OCI-LY1 (cell line): ENCODE results near the gene NELFCD.

Experiments
- CTCF ChIP-seq: fragments of 200-600 bp; sonication (generic), shearing (Covaris generic); IDR thresholded peaks from 2 replicates; pipeline ENCODE4 v1.5.1; 2017; ENCODE audit warnings: mild to moderate bottlenecking, antibody characterized with exemption, low read length, moderate library complexity, mixed read lengths
- EZH2 ChIP-seq: fragments of 200-600 bp; sonication (generic), shearing (Covaris generic); IDR thresholded peaks from 2 replicates; pipeline ENCODE4 v1.8.0; 2017; ENCODE audit warnings: borderline replicate concordance, mixed run types, mild to moderate bottlenecking, antibody characterized with exemption, low read length, moderate library complexity, mixed read lengths

GRCh38 chr20:59040667-59041066 lies 59.6 kb downstream of the NELFCD start:
- TF ChIP-seq CTCF, result no peak
- TF ChIP-seq EZH2, result no peak
